HepG2 (cell line): Measurements from ENCODE around the gene ATP6V0A1. TPM values are rescaled to one million over a fixed set of nuclear protein-coding genes. Genes with fewer than 3 reads are reported as not detected.

Source experiments
- EHMT2 ChIP-seq: fragments of 200-600 bp; sonication (generic); IDR thresholded peaks from 2 replicates; pipeline ENCODE4 v1.7.0; 2017; ENCODE audit warnings: antibody characterized with exemption, low read depth, low read length, borderline replicate concordance
- ELF1 ChIP-seq: sonication (generic); formaldehyde crosslinking; IDR thresholded peaks from 2 replicates; pipeline ENCODE4 v1.4.0; 2020; ENCODE audit warnings: missing genetic modification reagents
- FOXA1 ChIP-seq, 2 experiments: fragments of 450-650 bp in 1 of 2; sonication (generic) in 1 of 2; formaldehyde crosslinking in 1 of 2; IDR thresholded peaks; 2 replicates each; pipeline versions ENCODE4 v1.4.0 to v1.6.1; 2016 to 2020; ENCODE audit warnings: missing genetic modification reagents in 1 of 2
- PPARG ChIP-seq: conservative IDR thresholded peaks from 2 replicates; pipeline ENCODE4 v1.6.1; 2016; ENCODE audit warnings: missing biosample characterization, missing genetic modification reagents
- TOPORS ChIP-seq: sonication (generic); formaldehyde crosslinking; IDR thresholded peaks from 2 replicates; pipeline ENCODE4 v1.8.0; 2023; ENCODE audit warnings: mild to moderate bottlenecking, missing genetic modification reagents
- ZNF235 ChIP-seq: sonication (generic); formaldehyde crosslinking; IDR thresholded peaks from 2 replicates; pipeline ENCODE4 v1.8.1; 2023; ENCODE audit warnings: mild to moderate bottlenecking, missing genetic modification reagents, borderline replicate concordance
- ZNF296 ChIP-seq: sonication (generic); formaldehyde crosslinking; conservative IDR thresholded peaks from 2 replicates; pipeline ENCODE4 v1.5.0; 2020; ENCODE audit warnings: mild to moderate bottlenecking, missing genetic modification reagents
- ZNF343 ChIP-seq: sonication (generic); formaldehyde crosslinking; IDR thresholded peaks from 2 replicates; pipeline ENCODE4 v1.4.0; 2020; ENCODE audit warnings: mild to moderate bottlenecking, missing genetic modification reagents
- ZNF530 ChIP-seq: sonication (generic); formaldehyde crosslinking; IDR thresholded peaks from 2 replicates; pipeline ENCODE4 v1.5.0; 2020; ENCODE audit warnings: low read depth, mild to moderate bottlenecking, missing genetic modification reagents
- ZNF550 ChIP-seq: sonication (generic); formaldehyde crosslinking; IDR thresholded peaks from 2 replicates; pipeline ENCODE4 v1.4.0; 2020; ENCODE audit warnings: mild to moderate bottlenecking, missing genetic modification reagents, borderline replicate concordance
- ZNF773 ChIP-seq: sonication (generic); formaldehyde crosslinking; IDR thresholded peaks from 2 replicates; pipeline ENCODE4 v1.4.0; 2020; ENCODE audit warnings: missing genetic modification reagents, borderline replicate concordance
- polyA plus RNA-seq, 8 experiments: library from polyadenylated mRNA; depleted of rRNA in 3 of 8; stranded (reverse) in 7 of 8; unstranded in 1 of 8; fragments of >200 nt; fragmentation: Illumina TruSeq in 4 of 8; extraction: Trizol in 4 of 8; gene quantifications; 2 replicates each; pipeline versions ENCODE4 v1.2.1 to v1.2.3, GENCODE V29; 2011 to 2016; ENCODE audit warnings: low read depth in 4 of 8, missing spikeins in 1 of 8, mixed read lengths in 1 of 8; ENCODE audit not compliant: insufficient read depth in 1 of 8
- total RNA-seq, 5 experiments: library from RNA; depleted of rRNA; stranded (reverse); fragments of >200 nt; fragmentation: Illumina TruSeq; extraction: Trizol; gene quantifications; 2 replicates each; pipeline ENCODE4 v1.2.3, GENCODE V29; 2016; ENCODE audit warnings: low read depth in 1 of 5
- TF ChIP-seq, protein P1 (sequence below): sonication (generic); formaldehyde crosslinking; IDR thresholded peaks from 2 replicates; pipeline ENCODE4 v1.9.0; 2021; ENCODE audit warnings: missing genetic modification reagents, borderline replicate concordance
- TF ChIP-seq, protein P2 (sequence below), 2 experiments: IDR thresholded peaks; 2 replicates each; pipeline ENCODE4 v1.6.1; 2011 to 2012; ENCODE audit warnings: low read length in 2 of 2, borderline replicate concordance in 1 of 2, low read depth in 1 of 2, mild to moderate bottlenecking in 1 of 2, moderate library complexity in 1 of 2
- TF ChIP-seq, protein P3 (sequence below): sonication (generic); formaldehyde crosslinking; IDR thresholded peaks from 2 replicates; pipeline ENCODE4 v1.4.0; 2020; ENCODE audit warnings: mild to moderate bottlenecking, missing genetic modification reagents
- TF ChIP-seq, protein P4 (sequence below): sonication (generic); formaldehyde crosslinking; IDR thresholded peaks from 2 replicates; pipeline ENCODE4 v1.4.0; 2020; ENCODE audit warnings: missing genetic modification reagents
- TF ChIP-seq, protein P5 (sequence below): sonication (generic); formaldehyde crosslinking; IDR thresholded peaks from 2 replicates; pipeline ENCODE4 v1.4.0; 2020; ENCODE audit warnings: missing genetic modification reagents
- TF ChIP-seq, protein P6 (sequence below): sonication (generic); formaldehyde crosslinking; IDR thresholded peaks from 2 replicates; pipeline ENCODE4 v1.4.0; 2020; ENCODE audit warnings: missing genetic modification reagents

The ATP6V0A1 gene
- total and polyA plus RNA-seq, 2 of the 13 experiments (the other 11 are each of a cell fraction or from before 2014, with no cell fraction given) = 27.9 to 54.1 TPM

DNA sequence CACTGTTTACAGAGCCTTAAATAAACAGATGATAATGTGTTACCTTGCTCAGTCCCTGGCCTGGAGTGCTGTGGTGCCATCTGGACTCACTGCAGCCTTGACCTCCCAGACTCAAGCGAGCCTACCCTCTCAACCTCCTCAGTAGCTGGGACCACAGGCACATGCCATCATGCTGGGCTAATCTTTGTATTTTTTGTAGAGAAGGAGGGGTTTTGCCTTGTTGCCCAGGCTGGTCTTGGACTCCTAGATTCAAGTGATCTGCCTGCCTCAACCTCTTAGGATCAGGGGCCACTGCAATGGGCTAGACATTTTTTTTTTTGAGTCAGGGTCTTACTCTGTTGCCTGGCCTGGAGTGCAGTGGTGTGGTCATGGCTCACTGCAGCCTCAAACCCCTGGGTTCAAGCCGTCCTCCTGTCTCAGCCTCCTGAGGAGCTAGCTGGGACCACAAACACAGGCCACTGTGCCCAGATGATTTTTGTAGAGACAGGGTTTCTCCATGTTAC lies 72.3 kb downstream of the ATP6V0A1 start (continued):
- TF ChIP-seq, protein P1, sequence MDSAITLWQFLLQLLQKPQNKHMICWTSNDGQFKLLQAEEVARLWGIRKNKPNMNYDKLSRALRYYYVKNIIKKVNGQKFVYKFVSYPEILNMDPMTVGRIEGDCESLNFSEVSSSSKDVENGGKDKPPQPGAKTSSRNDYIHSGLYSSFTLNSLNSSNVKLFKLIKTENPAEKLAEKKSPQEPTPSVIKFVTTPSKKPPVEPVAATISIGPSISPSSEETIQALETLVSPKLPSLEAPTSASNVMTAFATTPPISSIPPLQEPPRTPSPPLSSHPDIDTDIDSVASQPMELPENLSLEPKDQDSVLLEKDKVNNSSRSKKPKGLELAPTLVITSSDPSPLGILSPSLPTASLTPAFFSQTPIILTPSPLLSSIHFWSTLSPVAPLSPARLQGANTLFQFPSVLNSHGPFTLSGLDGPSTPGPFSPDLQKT (CRISPR knock-in tag) = no peak
- TF ChIP-seq ELF1 (CRISPR knock-in tag) (peak; percentile 17; the same call in 1 of the 2 replicates), ZNF773 (no peak), ZNF235 (CRISPR knock-in tag) (no peak), ZNF343 (CRISPR knock-in tag) (peak; percentile 25; the same call in 1 of the 2 replicates), ZNF550 (CRISPR knock-in tag) (no peak), TOPORS (CRISPR knock-in tag) (peak; percentile 64; the same call in 1 of the 2 replicates), ZNF296 (no peak), FOXA1 (IDR thresholded peaks at IDR 0.05) (peak; percentile 97), FOXA1 (CRISPR knock-in tag; IDR thresholded peaks at IDR 0.05) (peak; percentile 99), EHMT2 (no peak; the same call in none of the 2 replicates), PPARG (CRISPR knock-in tag) (peak; percentile 80; the same call in 1 of the 2 replicates), ZNF530 (CRISPR knock-in tag) (no peak)
- TF ChIP-seq, protein P2, sequence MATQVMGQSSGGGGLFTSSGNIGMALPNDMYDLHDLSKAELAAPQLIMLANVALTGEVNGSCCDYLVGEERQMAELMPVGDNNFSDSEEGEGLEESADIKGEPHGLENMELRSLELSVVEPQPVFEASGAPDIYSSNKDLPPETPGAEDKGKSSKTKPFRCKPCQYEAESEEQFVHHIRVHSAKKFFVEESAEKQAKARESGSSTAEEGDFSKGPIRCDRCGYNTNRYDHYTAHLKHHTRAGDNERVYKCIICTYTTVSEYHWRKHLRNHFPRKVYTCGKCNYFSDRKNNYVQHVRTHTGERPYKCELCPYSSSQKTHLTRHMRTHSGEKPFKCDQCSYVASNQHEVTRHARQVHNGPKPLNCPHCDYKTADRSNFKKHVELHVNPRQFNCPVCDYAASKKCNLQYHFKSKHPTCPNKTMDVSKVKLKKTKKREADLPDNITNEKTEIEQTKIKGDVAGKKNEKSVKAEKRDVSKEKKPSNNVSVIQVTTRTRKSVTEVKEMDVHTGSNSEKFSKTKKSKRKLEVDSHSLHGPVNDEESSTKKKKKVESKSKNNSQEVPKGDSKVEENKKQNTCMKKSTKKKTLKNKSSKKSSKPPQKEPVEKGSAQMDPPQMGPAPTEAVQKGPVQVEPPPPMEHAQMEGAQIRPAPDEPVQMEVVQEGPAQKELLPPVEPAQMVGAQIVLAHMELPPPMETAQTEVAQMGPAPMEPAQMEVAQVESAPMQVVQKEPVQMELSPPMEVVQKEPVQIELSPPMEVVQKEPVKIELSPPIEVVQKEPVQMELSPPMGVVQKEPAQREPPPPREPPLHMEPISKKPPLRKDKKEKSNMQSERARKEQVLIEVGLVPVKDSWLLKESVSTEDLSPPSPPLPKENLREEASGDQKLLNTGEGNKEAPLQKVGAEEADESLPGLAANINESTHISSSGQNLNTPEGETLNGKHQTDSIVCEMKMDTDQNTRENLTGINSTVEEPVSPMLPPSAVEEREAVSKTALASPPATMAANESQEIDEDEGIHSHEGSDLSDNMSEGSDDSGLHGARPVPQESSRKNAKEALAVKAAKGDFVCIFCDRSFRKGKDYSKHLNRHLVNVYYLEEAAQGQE (IDR thresholded peaks at IDR 0.05; ENCODE audit: borderline replicate concordance in 1 of 2, low read depth in 1 of 2, low read length in 2 of 2) = peak in 1 of 2 experiments; percentile 47; a peak in 1 of 4 replicates
- TF ChIP-seq, protein P3, sequence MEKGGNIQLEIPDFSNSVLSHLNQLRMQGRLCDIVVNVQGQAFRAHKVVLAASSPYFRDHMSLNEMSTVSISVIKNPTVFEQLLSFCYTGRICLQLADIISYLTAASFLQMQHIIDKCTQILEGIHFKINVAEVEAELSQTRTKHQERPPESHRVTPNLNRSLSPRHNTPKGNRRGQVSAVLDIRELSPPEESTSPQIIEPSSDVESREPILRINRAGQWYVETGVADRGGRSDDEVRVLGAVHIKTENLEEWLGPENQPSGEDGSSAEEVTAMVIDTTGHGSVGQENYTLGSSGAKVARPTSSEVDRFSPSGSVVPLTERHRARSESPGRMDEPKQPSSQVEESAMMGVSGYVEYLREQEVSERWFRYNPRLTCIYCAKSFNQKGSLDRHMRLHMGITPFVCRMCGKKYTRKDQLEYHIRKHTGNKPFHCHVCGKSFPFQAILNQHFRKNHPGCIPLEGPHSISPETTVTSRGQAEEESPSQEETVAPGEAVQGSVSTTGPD (CRISPR knock-in tag) = no peak
- TF ChIP-seq, protein P4, sequence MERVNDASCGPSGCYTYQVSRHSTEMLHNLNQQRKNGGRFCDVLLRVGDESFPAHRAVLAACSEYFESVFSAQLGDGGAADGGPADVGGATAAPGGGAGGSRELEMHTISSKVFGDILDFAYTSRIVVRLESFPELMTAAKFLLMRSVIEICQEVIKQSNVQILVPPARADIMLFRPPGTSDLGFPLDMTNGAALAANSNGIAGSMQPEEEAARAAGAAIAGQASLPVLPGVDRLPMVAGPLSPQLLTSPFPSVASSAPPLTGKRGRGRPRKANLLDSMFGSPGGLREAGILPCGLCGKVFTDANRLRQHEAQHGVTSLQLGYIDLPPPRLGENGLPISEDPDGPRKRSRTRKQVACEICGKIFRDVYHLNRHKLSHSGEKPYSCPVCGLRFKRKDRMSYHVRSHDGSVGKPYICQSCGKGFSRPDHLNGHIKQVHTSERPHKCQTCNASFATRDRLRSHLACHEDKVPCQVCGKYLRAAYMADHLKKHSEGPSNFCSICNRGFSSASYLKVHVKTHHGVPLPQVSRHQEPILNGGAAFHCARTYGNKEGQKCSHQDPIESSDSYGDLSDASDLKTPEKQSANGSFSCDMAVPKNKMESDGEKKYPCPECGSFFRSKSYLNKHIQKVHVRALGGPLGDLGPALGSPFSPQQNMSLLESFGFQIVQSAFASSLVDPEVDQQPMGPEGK (CRISPR knock-in tag) = peak; percentile 96
- TF ChIP-seq, protein P5, sequence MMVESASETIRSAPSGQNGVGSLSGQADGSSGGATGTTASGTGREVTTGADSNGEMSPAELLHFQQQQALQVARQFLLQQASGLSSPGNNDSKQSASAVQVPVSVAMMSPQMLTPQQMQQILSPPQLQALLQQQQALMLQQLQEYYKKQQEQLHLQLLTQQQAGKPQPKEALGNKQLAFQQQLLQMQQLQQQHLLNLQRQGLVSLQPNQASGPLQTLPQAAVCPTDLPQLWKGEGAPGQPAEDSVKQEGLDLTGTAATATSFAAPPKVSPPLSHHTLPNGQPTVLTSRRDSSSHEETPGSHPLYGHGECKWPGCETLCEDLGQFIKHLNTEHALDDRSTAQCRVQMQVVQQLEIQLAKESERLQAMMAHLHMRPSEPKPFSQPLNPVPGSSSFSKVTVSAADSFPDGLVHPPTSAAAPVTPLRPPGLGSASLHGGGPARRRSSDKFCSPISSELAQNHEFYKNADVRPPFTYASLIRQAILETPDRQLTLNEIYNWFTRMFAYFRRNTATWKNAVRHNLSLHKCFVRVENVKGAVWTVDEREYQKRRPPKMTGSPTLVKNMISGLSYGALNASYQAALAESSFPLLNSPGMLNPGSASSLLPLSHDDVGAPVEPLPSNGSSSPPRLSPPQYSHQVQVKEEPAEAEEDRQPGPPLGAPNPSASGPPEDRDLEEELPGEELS (CRISPR knock-in tag) = peak; percentile 97
- TF ChIP-seq, protein P6, sequence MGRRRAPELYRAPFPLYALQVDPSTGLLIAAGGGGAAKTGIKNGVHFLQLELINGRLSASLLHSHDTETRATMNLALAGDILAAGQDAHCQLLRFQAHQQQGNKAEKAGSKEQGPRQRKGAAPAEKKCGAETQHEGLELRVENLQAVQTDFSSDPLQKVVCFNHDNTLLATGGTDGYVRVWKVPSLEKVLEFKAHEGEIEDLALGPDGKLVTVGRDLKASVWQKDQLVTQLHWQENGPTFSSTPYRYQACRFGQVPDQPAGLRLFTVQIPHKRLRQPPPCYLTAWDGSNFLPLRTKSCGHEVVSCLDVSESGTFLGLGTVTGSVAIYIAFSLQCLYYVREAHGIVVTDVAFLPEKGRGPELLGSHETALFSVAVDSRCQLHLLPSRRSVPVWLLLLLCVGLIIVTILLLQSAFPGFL (CRISPR knock-in tag) = no peak
